Hematopoietic multipotent progenitor cell treated with erythropoietin and hydrocortisone succinate and interleukin-3 and kit ligand, for 17 days (in vitro differentiated cells): ENCODE data around the gene CYP11A1.

ENCODE experiments used
- DNase-seq: peaks from one replicate; pipeline ENCODE4 v3.0.0-alpha.2; 2015; ENCODE audit warnings: low spot score

The CYP11A1 gene

GRCh38 chr15:74320352-74321247 is 46.8 kb downstream of the CYP11A1 start:
- DNase-seq, result no peak

GRCh38 chr15:74319596-74320351 is 47.7 kb downstream of the CYP11A1 start:
- no peak for DNase-seq

- no peak for DNase-seq
Measured at GRCh38 chr15:74319138-74319460, 48.3 kb downstream of the CYP11A1 start.

GRCh38 chr15:74318376-74319137 is 48.9 kb downstream of the CYP11A1 start:
- no peak for DNase-seq

DNA sequence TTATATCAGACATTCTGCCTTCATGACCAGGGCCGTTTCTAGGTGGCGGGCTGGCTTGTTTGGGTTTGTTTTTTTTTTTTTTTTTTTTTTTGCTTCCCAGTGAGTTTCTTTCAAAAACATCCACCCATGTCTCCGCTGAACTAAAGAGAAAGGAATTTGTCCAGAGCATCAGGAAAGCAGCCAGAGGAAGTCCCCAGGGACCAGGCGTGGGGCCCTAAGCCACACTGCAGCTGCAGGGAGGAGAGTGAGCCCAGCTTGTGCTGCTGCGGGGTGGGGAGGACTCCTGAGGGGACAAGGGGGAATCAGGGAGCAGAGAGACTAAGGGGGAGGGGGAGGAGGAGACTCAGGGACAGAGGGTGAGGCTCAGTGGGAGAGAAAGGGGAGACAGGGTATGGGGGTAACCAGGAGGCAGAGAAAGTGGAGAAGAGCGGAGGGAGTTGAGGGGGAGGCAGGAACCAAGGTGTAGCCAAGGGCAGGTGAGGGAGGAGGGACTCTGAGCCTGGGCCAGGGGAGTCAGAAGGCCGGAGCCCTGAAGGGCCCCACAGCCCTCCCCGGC is 49.5 kb downstream of the CYP11A1 start:
- no peak for DNase-seq

DNA sequence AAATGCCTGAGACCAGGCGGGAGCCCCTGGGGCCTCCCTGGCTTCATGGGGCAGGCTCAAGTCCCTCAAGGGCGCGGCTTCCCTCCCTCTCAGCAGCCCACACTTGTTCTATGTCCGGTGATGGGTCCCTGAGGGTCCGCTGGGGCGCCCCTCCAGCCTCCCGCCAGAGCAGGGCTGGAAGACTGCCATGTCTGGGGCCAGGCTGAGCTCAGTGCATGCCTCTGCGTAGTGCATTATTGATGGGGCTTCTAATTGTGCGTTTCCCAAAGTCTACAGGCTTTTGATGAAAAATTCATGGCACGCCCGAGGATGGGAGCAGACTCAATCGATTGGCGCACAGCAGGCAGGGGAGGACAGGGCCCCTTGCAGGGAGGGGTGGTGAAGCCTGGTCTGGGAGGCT is 51.3 kb downstream of the CYP11A1 start:
- no peak for DNase-seq

- no peak for DNase-seq
Measured at GRCh38 chr15:74315626-74316025, 51.8 kb downstream of the CYP11A1 start.

- DNase-seq, result no peak
Measured at GRCh38 chr15:74314795-74315438, 52.5 kb downstream of the CYP11A1 start.

DNA sequence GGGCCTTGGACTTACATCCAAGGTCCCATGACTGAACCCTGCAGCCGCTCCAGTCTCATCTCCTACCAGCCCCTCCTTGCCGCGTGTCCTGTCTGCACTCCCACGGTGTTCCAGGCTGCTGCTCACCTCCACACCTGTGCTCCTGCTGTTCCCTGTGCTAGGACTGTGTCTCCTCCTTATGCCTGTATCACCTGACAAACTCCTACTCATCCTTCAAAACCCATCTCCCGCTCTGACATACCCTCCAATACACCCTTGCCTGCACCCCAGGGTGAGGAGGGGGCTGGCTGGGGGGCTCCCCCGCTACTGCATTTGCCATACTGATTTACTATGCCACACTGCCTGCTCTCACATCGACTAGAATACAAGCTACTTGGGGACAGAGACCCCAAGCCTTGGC is 53.6 kb downstream of the CYP11A1 start:
- DNase-seq, result no peak

- DNase-seq, result no peak
Measured at GRCh38 chr15:74312445-74313007, 54.9 kb downstream of the CYP11A1 start.

DNA sequence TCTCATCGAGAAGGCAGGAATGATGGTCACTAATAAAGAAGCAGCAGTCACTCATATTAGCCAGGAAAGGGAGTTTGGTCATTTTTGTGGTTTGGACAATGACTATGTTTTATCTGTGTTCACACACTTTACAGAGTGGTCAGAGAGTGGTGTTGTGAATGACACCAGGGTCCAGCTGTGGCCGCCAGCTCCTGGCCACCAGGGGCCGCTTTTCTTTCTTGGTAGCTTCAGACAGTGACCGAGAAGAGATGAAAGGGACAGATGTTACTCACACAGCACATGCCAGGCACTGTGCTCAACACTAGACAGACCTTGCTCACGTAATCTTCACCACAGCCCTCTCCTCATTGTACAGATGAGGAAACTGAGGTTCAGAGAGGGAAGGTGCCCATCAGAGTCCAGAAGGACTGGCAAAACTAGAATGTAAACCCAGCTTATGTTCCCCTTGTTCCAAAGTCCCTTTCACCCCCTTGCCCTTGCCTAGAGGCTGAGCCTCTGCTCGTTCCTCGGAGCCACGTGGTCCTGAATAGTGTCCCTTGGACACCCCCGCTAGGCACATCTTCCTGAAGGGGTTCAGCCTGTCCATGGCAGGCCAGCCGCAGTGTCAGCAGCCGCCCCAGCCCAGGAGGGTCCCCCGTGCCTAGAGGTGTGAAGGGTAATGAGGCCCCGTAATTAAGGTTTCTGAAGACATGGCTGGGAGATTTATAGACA is 55.6 kb downstream of the CYP11A1 start:
- no peak for DNase-seq

DNA sequence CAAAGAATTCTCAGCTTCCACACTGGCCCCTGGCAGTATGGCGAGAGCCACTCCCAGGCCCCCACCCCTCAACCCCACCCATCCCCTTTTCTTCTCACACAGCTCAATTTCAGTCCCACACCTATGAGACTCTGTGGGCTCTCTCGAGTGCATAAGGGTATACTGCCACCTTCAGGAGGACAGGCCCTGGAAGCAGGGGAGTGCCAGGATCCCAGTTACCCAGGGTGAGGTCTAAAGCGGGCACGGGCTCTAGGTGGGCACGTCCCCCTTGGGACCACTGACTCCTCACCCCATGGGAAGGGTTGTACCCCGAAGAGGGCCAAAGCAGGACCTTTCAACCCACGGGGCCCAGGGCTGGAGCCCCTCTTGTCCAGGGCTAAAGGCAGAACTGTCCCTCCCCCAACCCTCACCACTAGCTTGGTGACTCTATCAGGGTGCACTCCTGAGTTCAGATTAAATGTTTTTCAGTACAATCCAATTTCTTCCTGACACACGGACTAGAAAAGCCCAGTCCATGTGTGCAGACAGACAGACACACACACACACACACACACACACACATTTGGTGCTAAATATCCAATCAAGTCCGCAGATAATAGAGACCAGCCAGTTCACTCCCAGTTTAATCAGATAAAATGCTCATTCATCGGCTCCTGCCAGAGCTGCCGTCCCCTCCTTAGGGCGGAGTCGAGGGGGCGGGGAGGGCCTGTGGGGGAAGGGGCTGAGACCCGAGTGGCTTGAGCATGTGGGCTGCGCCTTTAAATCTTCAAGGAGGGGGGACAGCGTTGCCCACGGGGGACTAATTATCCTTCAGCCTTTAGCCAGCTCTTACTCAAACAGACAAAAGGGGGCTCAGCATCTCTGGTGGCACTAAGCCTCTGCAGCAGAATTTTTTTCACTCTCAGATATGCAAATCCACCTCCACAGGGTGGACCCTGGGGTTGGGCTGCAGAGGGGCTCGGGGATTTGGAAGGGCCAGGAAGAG is 59.3 kb downstream of the CYP11A1 start:
- no peak for DNase-seq

- DNase-seq, result no peak
Measured at GRCh38 chr15:74306781-74307217, 60.6 kb downstream of the CYP11A1 start.

GRCh38 chr15:74305687-74306086 is 61.8 kb downstream of the CYP11A1 start:
- DNase-seq, result no peak

DNA sequence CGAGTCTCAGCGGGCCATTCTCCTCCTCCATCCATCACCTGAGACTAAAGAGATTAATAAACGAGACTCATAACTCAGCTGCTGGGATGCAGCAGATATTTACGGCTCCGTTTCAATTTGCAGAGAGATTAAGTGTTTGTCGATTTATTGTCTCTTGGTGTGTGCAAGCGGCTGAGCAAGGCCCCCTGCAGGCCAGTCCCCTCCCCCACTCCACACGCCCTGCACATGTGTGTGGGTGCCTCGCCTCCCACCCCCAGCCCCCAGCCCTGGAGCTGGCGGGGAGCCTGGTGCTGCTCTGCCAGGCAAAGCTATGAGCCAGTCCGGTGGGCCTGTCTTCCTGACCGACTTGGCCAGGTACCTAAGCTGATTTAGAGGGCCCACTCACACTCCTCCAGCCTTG is 63.0 kb downstream of the CYP11A1 start:
- no peak for DNase-seq

DNA sequence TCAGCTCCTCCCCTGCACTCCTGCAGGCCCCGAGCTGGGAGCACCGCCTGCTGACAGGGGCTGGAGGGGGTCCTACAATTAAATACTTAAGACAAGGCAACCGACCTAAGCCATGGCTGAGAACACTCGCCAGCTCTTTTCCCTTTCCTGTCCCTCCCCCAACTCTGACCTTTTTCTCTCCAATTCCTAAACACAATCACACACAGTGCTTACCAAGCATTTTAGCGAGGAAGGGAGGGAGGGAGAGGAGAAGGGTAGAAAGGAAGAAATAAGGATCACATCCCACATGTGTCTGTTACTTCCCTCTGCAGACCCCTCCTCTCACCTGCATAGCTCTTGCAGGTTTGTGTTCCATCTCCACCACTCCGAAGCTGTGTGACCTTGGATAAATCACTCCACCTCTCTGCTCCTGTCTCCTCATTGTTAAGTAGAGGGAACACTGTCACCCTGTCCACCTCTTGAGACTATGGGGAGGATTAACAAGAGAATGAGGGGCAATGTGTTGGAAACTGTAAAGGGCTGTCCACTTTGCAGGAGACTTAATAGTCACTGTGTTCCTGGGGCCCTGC is 63.6 kb downstream of the CYP11A1 start:
- DNase-seq, result no peak

GRCh38 chr15:74302821-74303359 is 64.6 kb downstream of the CYP11A1 start:
- DNase-seq, result no peak

DNA sequence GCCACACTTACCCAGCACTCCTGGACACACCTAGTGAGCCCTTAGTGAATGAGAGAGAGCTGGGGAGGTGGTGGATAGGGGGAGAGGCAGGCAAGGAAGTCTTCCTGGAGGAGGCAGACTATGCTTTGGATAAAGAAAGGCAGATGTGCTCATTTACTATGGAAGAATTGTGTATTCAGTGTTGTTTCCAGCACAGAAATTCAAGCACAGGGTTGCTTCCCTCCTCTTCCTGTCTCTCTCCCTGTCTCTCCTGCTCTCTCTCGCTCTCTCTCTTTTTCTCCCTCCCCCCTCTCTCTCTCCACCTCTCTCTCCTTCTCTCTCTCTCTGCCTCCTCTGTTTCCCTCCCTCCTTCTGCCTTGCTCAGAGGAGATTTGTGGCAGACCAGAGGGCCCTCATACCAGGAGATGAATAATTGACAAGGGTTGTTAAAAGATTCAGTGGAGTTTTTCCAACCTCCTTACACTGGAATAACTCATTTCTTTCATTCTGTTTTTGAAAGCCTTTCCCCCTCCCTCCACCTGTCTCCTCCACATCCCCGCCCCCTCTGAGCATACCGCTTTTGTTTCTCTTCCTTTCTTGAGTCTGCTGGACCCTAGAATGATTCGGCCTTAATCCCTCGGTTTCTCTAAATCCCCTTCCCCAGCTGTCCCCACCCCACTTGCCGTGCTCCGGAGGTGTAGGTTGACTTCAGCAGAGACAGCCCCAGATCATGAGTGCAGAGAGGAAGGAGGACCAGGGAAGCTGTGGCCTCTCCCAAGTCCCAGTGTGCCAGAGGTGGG is 65.7 kb downstream of the CYP11A1 start:
- DNase-seq, result no peak
